Measurements from ENCODE around the gene C19orf38.

The C19orf38 gene

DNA sequence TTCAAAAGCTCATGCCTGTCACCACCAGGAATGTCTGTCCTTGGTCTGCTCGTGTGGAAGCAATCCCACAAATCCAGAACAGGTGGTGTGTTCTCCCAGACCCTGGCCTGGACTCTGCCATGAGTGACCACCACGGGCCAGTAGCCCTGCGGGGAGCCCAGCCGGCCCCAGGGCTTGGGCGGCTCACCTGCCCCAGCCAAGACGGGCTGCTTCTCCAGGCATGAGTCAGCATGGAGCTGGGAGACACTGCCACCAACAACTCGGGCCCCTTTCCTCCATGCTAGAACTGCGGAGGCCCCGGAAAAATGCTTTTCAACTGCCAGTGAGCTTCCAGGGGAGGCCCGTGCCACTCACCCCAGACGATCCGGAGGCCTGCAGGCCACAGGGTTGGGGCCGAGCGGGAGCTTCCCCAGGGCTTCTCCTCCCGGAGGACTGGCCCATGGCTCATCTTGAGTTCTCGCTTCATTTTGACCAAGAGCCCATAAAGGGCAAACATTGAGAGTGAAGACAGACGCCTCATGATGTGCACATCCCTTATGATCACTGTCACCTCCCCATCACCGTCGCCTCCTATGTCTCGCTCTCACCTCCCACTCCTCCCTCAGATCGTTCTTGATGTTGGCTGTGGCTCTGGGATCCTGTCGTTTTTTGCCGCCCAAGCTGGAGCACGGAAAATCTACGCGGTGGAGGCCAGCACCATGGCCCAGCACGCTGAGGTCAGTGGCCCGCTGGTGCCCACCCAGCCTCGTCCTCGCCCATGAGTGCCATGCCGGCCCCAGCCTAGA is 63.6 kb downstream of the C19orf38 start:
- DNase-seq (ENCODE audit: low read depth): no peak

DNA sequence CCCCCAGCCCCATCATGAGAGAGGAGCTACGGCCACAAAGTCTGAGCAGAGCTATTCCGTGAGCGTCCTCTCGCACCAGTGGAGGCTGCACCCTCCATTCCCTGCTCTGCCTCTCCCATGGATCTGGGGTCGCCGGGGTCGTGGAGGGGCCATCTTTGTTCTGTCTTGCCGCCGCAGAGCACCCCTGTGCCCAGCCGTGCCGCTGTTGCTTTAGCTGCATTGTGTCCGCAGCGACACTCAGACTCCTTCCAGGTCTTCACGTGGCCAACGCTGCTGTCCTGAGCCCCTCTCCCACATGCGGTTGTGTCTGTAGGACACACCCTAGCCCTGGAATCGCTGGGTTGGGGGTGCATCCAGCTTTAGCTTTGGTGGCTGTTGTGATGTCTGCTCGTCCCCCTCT is 64.4 kb downstream of the C19orf38 start:
- no peak for DNase-seq (ENCODE audit: low read depth)

DNA sequence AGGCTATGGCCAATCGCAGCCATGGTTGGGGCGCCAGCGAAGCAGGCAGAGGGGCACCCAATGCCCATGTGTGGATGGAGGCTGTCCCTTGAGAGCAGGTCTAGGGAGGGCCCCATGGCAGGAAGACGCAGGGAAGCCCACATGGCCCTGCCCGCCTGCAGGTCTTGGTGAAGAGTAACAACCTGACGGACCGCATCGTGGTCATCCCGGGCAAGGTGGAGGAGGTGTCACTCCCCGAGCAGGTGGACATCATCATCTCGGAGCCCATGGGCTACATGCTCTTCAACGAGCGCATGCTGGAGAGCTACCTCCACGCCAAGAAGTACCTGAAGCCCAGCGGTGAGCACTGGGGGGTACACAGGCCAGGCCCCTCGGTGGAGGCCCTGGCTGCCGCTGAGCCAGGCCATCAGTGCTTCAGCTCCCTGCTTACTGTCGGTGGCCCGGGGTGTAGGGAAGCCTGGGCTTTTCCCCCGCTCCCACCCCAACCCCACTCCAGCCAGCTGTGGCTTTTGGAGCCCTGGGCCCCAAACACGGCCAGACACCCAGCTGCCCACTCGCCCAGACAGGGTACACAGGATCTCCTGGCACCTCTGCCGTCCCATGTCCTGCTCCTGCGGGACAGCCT is 65.6 kb downstream of the C19orf38 start:
- no peak for DNase-seq (ENCODE audit: low read depth)

DNA sequence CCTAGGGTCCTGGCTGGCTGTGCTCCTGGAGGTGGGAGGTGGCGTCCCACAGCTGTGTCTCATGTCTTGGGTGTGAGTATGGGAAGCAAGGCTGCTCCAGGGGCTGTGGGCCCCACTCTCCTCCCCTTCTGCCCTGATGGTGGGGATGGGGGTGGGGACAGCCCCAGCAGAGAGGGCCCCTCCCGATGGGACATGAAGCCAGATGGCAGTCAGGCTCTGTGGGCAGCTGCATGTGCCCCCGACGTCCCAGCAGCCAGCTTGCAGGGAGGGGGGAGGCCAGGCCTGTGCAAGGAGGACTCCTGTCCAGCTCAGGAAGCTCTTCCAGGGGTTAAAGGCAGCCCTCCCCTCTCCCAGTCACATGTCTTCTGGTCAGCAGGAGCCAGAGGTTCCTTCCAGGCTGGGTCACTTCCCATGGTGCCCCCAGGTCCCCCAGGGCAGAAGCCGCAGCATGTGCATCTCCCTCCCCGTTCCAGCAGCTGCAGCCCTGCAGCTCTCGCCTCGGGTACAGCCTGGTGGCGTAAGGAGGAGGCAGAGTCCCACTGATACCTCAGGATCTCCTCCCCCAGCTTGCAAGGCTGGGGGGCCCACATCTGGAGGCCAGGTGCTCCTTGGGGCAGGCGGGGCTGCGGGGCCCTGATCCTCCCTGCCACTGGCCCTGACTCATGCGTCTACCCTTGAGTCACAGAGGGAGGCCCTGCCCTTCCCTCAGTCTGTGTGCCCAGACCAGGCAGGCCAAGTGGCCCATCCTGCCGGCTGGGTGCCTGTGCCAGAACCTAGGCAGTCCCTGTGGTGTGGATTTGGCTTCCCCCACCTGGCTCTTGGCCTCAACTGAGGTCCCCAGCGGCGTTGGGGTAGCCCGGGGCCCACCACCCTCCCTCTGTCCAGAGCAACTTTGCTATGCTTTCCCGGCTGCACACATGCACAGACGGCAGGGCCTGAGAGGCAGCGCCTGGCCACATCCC is 67.2 kb downstream of the C19orf38 start:
- peak; percentile 89 for DNase-seq (ENCODE audit: low read depth)

DNA sequence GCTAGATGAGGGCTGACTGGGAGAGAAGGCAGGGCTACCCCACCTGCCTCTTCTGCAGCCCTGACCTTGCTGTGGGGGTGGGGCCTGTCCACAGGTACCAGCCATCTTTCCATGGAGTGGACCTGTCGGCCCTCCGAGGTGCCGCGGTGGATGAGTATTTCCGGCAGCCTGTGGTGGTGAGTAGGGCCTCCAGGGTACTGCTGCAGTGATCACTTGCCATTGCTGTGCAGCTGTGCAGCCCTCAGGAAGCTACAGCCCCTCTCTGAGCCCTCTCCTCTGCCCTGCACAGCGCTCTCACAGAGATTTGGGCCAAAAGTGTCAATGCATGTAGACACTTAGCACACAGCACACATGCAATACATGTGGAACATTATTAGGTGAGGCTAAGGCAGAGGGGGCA is 68.4 kb downstream of the C19orf38 start:
- DNase-seq (ENCODE audit: low read depth): no peak

DNA sequence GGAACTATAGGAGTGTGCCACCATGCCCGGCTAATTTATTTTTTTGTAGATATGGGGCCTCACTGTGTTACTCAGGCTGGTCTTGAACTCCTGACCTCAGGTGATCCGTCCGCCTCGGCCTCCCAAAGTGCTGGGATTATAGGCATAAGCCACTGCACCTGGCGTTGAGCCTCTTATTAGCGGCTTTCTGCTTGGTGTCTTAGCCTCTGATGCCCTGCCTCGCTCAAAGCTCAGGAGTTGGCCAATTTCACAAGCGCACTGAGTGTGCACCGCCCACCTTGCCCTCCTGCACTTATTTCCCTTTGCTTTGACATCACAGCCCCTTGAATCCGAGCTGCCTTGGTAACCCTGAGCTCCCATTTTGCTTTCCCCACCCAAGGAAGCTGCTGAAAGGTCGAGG is 70.1 kb downstream of the C19orf38 start:
- DNase-seq (ENCODE audit: low read depth): no peak
